ENCODE measurements around the gene SDK2.

SDK2 gene

DNA sequence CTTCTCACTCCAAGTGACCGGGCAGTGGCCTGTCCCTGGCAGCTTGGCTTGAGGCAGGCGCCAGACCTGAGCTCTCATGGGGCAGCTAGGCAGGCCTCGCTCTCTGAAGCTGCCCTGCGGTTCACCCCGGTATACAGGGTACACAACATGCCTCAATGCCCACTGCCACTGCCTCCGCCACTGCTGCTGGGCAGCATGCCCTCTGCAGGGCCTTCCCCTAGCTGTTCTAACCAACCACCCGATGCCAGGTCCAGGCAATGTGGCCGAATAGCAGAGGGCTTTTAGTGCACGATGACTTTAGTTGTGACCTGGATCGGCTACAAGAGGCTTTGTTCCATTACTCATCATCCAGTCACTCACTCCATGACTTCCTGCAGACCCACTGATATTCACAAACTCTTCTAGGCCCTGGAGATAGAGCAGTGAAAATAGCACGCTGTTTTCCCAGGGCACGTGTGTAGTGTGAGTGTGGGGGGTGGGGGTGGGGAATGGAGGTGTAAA is 352.2 kb downstream of the SDK2 start:
- TF ChIP-seq EZH2 (optimal IDR thresholded peaks at IDR 0.05; ENCODE audit: low read depth, low read length) (no peak), EZH2phosphoT487 (IDR thresholded peaks at IDR 0.05; ENCODE audit: low read length) (no peak)
- TF ChIP-seq, protein P1, sequence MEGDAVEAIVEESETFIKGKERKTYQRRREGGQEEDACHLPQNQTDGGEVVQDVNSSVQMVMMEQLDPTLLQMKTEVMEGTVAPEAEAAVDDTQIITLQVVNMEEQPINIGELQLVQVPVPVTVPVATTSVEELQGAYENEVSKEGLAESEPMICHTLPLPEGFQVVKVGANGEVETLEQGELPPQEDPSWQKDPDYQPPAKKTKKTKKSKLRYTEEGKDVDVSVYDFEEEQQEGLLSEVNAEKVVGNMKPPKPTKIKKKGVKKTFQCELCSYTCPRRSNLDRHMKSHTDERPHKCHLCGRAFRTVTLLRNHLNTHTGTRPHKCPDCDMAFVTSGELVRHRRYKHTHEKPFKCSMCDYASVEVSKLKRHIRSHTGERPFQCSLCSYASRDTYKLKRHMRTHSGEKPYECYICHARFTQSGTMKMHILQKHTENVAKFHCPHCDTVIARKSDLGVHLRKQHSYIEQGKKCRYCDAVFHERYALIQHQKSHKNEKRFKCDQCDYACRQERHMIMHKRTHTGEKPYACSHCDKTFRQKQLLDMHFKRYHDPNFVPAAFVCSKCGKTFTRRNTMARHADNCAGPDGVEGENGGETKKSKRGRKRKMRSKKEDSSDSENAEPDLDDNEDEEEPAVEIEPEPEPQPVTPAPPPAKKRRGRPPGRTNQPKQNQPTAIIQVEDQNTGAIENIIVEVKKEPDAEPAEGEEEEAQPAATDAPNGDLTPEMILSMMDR (IDR thresholded peaks at IDR 0.05; ENCODE audit: low read length): no peak
- H4K20me1 ChIP-seq (ENCODE audit: insufficient read depth, low read length): no peaks in the 10 kb centered on the region
- H3K27ac ChIP-seq (ENCODE audit: low read length): peak overlapping the region; percentile 73; the same call in 1 of the 2 replicates
- H3K9me2 ChIP-seq (replicated peaks; ENCODE audit: insufficient read depth, low read length): no peaks in the 10 kb centered on the region
- no peaks in the 10 kb centered on the region for H3F3A ChIP-seq (ENCODE audit: insufficient read depth, low read length)
- H3K4me2 ChIP-seq (ENCODE audit: low read depth, low read length): peak overlapping the region; percentile 94
- no peaks in the 10 kb centered on the region for H3K27me3 ChIP-seq (replicated peaks; ENCODE audit: insufficient read depth, low read length)
- H2AFZ ChIP-seq (ENCODE audit: low read length): peak overlapping the region; percentile 81; the same call in 1 of the 2 replicates
- no peak overlapping the region for H3K4me3 ChIP-seq (ENCODE audit: low read length)
- peaks cover 3% of the 10 kb centered on the region; the same call in 1 of the 2 replicates for H3K79me2 ChIP-seq (ENCODE audit: low read length)
- H3K9ac ChIP-seq (ENCODE audit: low read length): peak overlapping the region; percentile 61; the same call in 1 of the 2 replicates
- H3K4me1 ChIP-seq (ENCODE audit: low read length): peaks cover 21% of the 10 kb centered on the region
- H3K36me3 ChIP-seq (replicated peaks; ENCODE audit: insufficient read depth, low read length): no peaks in the 10 kb centered on the region
- no peaks in the 10 kb centered on the region for H3K9me3 ChIP-seq (replicated peaks; ENCODE audit: insufficient read depth, low read length)
- no peak for DNase-seq

DNA sequence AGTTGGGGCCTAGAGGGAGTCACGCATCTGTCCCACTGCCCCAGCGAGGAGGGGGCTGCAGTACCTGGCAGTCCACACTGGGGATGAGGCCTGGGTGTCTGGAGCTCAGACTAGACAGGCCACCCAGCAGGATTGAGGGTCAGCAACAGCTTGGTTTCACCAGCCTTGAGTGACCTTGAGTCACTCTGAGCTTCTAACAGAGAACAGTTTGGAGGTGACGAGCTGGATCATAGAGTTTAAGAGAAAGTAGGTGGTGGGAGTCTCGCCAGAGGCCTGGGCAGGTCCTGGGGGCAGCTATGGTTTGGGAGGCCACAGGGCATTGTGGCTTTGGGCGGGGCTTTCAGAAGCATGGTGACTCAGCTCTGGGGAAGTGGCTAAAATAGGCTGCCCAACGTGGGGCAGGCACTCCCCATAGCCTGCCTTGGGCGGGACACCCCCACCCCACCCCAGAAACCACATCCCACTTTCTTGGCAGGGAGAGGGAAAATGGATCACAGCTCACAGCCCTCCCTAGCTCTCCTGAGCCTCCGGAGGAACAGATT is 352.9 kb downstream of the SDK2 start:
- Histone ChIP-seq H3K27me3 (replicated peaks; ENCODE audit: insufficient read depth, low read length) (no peaks in the 10 kb centered on the region), H3K9me3 (replicated peaks; ENCODE audit: insufficient read depth, low read length) (no peaks in the 10 kb centered on the region), H2AFZ (ENCODE audit: low read length) (peak overlapping the region; percentile 81), H3K9me2 (replicated peaks; ENCODE audit: insufficient read depth, low read length) (no peaks in the 10 kb centered on the region), H3K36me3 (replicated peaks; ENCODE audit: insufficient read depth, low read length) (no peaks in the 10 kb centered on the region), H4K20me1 (ENCODE audit: insufficient read depth, low read length) (no peaks in the 10 kb centered on the region), H3K79me2 (ENCODE audit: low read length) (peaks cover 3% of the 10 kb centered on the region; the same call in 1 of the 2 replicates), H3K4me2 (ENCODE audit: low read depth, low read length) (peak overlapping the region; percentile 94), H3K27ac (ENCODE audit: low read length) (peak overlapping the region; percentile 73), H3K4me1 (ENCODE audit: low read length) (peaks cover 21% of the 10 kb centered on the region), H3K4me3 (ENCODE audit: low read length) (peak overlapping the region; percentile 28), H3K9ac (ENCODE audit: low read length) (peak overlapping the region; percentile 61), H3F3A (ENCODE audit: insufficient read depth, low read length) (no peaks in the 10 kb centered on the region)
- peak; percentile 78 for DNase-seq
- TF ChIP-seq EZH2phosphoT487 (IDR thresholded peaks at IDR 0.05; ENCODE audit: low read length) (no peak), EZH2 (optimal IDR thresholded peaks at IDR 0.05; ENCODE audit: low read depth, low read length) (no peak)
- TF ChIP-seq, protein P1 (IDR thresholded peaks at IDR 0.05; ENCODE audit: low read length): no peak

DNA sequence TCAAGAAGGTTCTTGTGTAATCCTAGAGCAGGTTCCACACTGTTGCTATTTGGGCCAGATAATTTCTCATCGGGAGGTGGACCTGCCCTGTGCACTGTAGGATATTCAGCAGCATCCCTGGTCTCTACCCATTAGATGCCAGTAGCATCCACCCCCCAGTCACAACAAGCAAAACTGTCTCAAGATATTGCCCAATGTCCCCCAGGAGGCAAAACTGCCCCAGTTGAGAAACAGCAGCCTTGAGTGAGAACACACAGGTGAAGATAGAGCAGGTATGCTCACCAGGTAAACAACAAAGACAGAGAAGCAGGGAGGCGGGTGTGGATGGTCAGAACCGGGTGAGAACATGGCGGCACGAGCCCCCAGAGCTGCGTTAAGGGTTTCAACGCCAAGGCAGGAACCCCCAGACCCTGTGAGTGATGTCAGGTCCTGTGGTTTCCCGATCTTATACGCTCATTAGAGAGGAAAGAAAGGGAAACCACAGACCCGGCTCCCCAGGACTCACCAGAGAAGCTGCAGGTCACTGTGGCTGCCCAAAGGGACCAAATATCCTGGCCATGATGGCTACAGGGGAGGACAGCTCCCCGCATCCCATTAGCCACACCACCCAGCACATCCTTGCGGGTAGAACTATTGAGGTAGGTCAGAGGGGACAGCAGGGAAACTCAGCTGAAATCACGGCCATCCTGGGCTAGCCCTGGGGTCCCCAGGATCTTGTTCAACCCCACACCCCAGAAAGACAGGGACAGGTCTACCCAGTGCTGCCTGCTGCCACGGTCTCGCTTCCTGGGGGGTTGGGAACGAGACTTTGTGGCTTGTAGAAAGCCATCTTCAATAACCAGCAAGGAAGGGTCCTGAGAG is 353.6 kb downstream of the SDK2 start:
- Histone ChIP-seq H3K79me2 (ENCODE audit: low read length) (peaks cover 3% of the 10 kb centered on the region; the same call in 1 of the 2 replicates), H3K4me1 (ENCODE audit: low read length) (peaks cover 21% of the 10 kb centered on the region), H3K9me2 (replicated peaks; ENCODE audit: insufficient read depth, low read length) (no peaks in the 10 kb centered on the region), H3K27ac (ENCODE audit: low read length) (peak overlapping the region; percentile 73), H2AFZ (ENCODE audit: low read length) (peak overlapping the region; percentile 81), H3F3A (ENCODE audit: insufficient read depth, low read length) (no peaks in the 10 kb centered on the region), H3K27me3 (replicated peaks; ENCODE audit: insufficient read depth, low read length) (no peaks in the 10 kb centered on the region), H3K4me3 (ENCODE audit: low read length) (peak overlapping the region; percentile 28), H4K20me1 (ENCODE audit: insufficient read depth, low read length) (no peaks in the 10 kb centered on the region), H3K9ac (ENCODE audit: low read length) (peak overlapping the region; percentile 61), H3K9me3 (replicated peaks; ENCODE audit: insufficient read depth, low read length) (no peaks in the 10 kb centered on the region), H3K4me2 (ENCODE audit: low read depth, low read length) (peak overlapping the region; percentile 94), H3K36me3 (replicated peaks; ENCODE audit: insufficient read depth, low read length) (no peaks in the 10 kb centered on the region)
- DNase-seq: peak; percentile 48
- TF ChIP-seq, protein P1 (IDR thresholded peaks at IDR 0.05; ENCODE audit: low read length): no peak
- TF ChIP-seq EZH2 (optimal IDR thresholded peaks at IDR 0.05; ENCODE audit: low read depth, low read length): no peak
- no peak for TF ChIP-seq EZH2phosphoT487 (IDR thresholded peaks at IDR 0.05; ENCODE audit: low read length)

Data from MM.1S (cell line).